HepG2 (cell line): Measurements from ENCODE around the gene SEMA3E. TPM values are rescaled to one million over a fixed set of nuclear protein-coding genes. Genes with fewer than 3 reads are reported as not detected.

Experiments
- ATAC-seq: fragments of 200-7000 bp; cut with Tn5 transposase; 3 replicates; pipeline ENCODE4 v1.9.1; 2020; ENCODE audit warnings: mild to moderate bottlenecking, moderate library complexity
- BruUV-seq: library from RNA; stranded (reverse); fragments of 400-500 nt; replicated peaks from 2 replicates; lab custom pipeline; 2021; lab: Mats Ljungman, UMichigan
- CTCF ChIA-PET: fragments of 300-600 bp; formaldehyde crosslinking; extraction: SDS; loops from one replicate; lab custom pipeline; 2021; ENCODE audit warnings: low total read pairs, inconsistent platforms, low intra/inter-chr PET ratio; lab: Yijun Ruan, JAX
- POLR2A ChIA-PET: fragments of 350-600 bp; sonication (Branson Sonifier 250); formaldehyde crosslinking; loops from one replicate; lab custom pipeline; 2020; ENCODE audit warnings: antibody characterized with exemption, inconsistent platforms; lab: Yijun Ruan, JAX
- DNase-seq: peaks from one replicate; pipeline ENCODE4 v3.0.0-alpha.2; 2015; ENCODE audit warnings: low spot score
- FAIRE-seq: peaks from 3 replicates; lab custom pipeline; 2011; peaks lifted over from hg19 to GRCh38; lab: Jason Lieb, UNC
- H2AFZ ChIP-seq: one replicate; pipeline ENCODE4 v1.6.1; 2011; ENCODE audit warnings: low read length, inconsistent platforms
- H3K27ac ChIP-seq: fragments of 300-600 bp; 3 replicates; pipeline ENCODE4 v1.8.0; 2011; ENCODE audit warnings: mixed run types, mild to moderate bottlenecking, mixed read lengths, low read length, inconsistent platforms; ENCODE audit not compliant: insufficient read depth; ENCODE audit errors: extremely low read length
- H3K27me3 ChIP-seq, 2 experiments: fragments of 200-600 bp in 1 of 2; 2 replicates in 1 of 2; 3 replicates in 1 of 2; pipeline versions ENCODE4 v1.6.0 to v1.8.0; 2011; ENCODE audit warnings: low read length in 2 of 2, mild to moderate bottlenecking in 2 of 2, moderate library complexity in 2 of 2, inconsistent platforms in 1 of 2; ENCODE audit not compliant: insufficient read depth in 2 of 2, control insufficient read depth in 1 of 2
- H3K36me3 ChIP-seq, 2 experiments: fragments of 200-600 bp in 1 of 2; replicated peaks in 1 of 2; 2 replicates in 1 of 2; 3 replicates in 1 of 2; pipeline versions ENCODE4 v1.5.1 to v1.8.0; 2011; ENCODE audit warnings: low read length in 2 of 2, inconsistent platforms in 1 of 2; ENCODE audit not compliant: insufficient read depth in 2 of 2, control insufficient read depth in 1 of 2
- H3K4me1 ChIP-seq: 2 replicates; pipeline ENCODE4 v1.5.1; 2012; ENCODE audit warnings: low read length, inconsistent platforms; ENCODE audit not compliant: insufficient read depth
- H3K4me2 ChIP-seq: 2 replicates; pipeline ENCODE4 v1.6.0; 2011; ENCODE audit warnings: low read depth, low read length, inconsistent platforms
- H3K4me3 ChIP-seq, 3 experiments: fragments of 200-600 bp in 1 of 3; sonication (generic), shearing (Covaris generic) in 1 of 3; replicated peaks in 1 of 3; 2 replicates each; pipeline ENCODE4 v1.5.1; 2011 to 2016; ENCODE audit warnings: low read length in 3 of 3, inconsistent platforms in 2 of 3, low read depth in 2 of 3, mild to moderate bottlenecking in 2 of 3, control low read depth in 1 of 3, mixed read lengths in 1 of 3; ENCODE audit not compliant: insufficient read depth in 1 of 3
- H3K79me2 ChIP-seq: one replicate; pipeline ENCODE4 v1.6.1; 2011; ENCODE audit warnings: low read length, inconsistent platforms; ENCODE audit not compliant: insufficient read depth
- H3K9ac ChIP-seq: 2 replicates; pipeline ENCODE4 v1.6.0; 2011; ENCODE audit warnings: mild to moderate bottlenecking, low read depth, low read length, inconsistent platforms; ENCODE audit not compliant: insufficient read depth
- H3K9me3 ChIP-seq: 2 replicates; pipeline ENCODE4 v1.5.1; 2012; ENCODE audit warnings: mild to moderate bottlenecking, low read length
- H4K20me1 ChIP-seq: 2 replicates; pipeline ENCODE4 v1.6.0; 2011; ENCODE audit warnings: inconsistent platforms, mild to moderate bottlenecking, low read length, moderate library complexity; ENCODE audit not compliant: insufficient read depth
- ARNT2 ChIP-seq: sonication (generic); formaldehyde crosslinking; IDR thresholded peaks from 2 replicates; pipeline ENCODE4 v1.8.0; 2022; ENCODE audit warnings: mild to moderate bottlenecking, low read depth, missing genetic modification reagents, moderate library complexity
- PHF21A ChIP-seq: sonication (generic); formaldehyde crosslinking; IDR thresholded peaks from 2 replicates; pipeline ENCODE4 v1.5.0; 2020; ENCODE audit warnings: mild to moderate bottlenecking, missing genetic modification reagents
- PHF5A ChIP-seq: IDR thresholded peaks from one replicate; pipeline ENCODE4 v1.6.1; 2018; ENCODE audit warnings: low read depth, missing genetic modification reagents; ENCODE audit not compliant: unreplicated experiment
- RFX1 ChIP-seq: fragments of 450-650 bp; IDR thresholded peaks from 2 replicates; pipeline ENCODE4 v1.6.1; 2017
- SALL2 ChIP-seq: sonication (generic); formaldehyde crosslinking; IDR thresholded peaks from 2 replicates; pipeline ENCODE4 v1.8.1; 2023; ENCODE audit warnings: mild to moderate bottlenecking, missing genetic modification reagents, inconsistent platforms
- STAG1 ChIP-seq: sonication (generic); formaldehyde crosslinking; IDR thresholded peaks from 2 replicates; pipeline ENCODE4 v1.4.0; 2020; ENCODE audit warnings: missing genetic modification reagents
- ZBTB7B ChIP-seq: sonication (generic); formaldehyde crosslinking; IDR thresholded peaks from 2 replicates; pipeline ENCODE4 v1.4.0; 2020; ENCODE audit warnings: missing genetic modification reagents
- ZFP37 ChIP-seq: sonication (generic); formaldehyde crosslinking; IDR thresholded peaks from 2 replicates; pipeline ENCODE4 v1.4.0; 2020; ENCODE audit warnings: missing genetic modification reagents, borderline replicate concordance
- ZNF234 ChIP-seq: sonication (generic); formaldehyde crosslinking; conservative IDR thresholded peaks from 2 replicates; pipeline ENCODE4 v1.5.1; 2020; ENCODE audit warnings: mild to moderate bottlenecking, missing genetic modification reagents
- ZNF354B ChIP-seq: sonication (generic); formaldehyde crosslinking; IDR thresholded peaks from 2 replicates; pipeline ENCODE4 v1.8.0; 2022; ENCODE audit warnings: mild to moderate bottlenecking, missing genetic modification reagents
- ZNF747 ChIP-seq: sonication (generic); formaldehyde crosslinking; IDR thresholded peaks from 2 replicates; pipeline ENCODE4 v1.8.1; 2023; ENCODE audit warnings: missing genetic modification reagents, mild to moderate bottlenecking, borderline replicate concordance
- WGBS: methylation state at CpG from one replicate; pipeline ENCODE4 v1.1.6; 2017; ENCODE audit warnings: low lambda C conversion rate; 5-methylcytosine and 5-hydroxymethylcytosine counted together
- in situ Hi-C: cut with HindIII; loops from 2 replicates; pipeline ENCODE4 v1.10.0; 2017; ENCODE audit warnings: low pct_unique_long_range_greater_than_20kb; ENCODE audit not compliant: extremely low pct_ligation_motif_present
- intact Hi-C: fragments of 100-400 bp; cut with micrococcal nuclease; formaldehyde crosslinking; loops from one replicate; pipeline ENCODE4 v1.10.0; 2022; ENCODE audit not compliant: unreplicated experiment
- polyA plus RNA-seq, 8 experiments: library from polyadenylated mRNA; depleted of rRNA in 3 of 8; stranded (reverse) in 7 of 8; unstranded in 1 of 8; fragments of >200 nt; fragmentation: Illumina TruSeq in 4 of 8; extraction: Trizol in 4 of 8; gene quantifications; 2 replicates each; pipeline versions ENCODE4 v1.2.1 to v1.2.3, GENCODE V29; 2011 to 2016; ENCODE audit warnings: low read depth in 4 of 8, missing spikeins in 1 of 8, mixed read lengths in 1 of 8; ENCODE audit not compliant: insufficient read depth in 1 of 8
- total RNA-seq, 5 experiments: library from RNA; depleted of rRNA; stranded (reverse); fragments of >200 nt; fragmentation: Illumina TruSeq; extraction: Trizol; gene quantifications; 2 replicates each; pipeline ENCODE4 v1.2.3, GENCODE V29; 2016; ENCODE audit warnings: low read depth in 1 of 5
- TF ChIP-seq, protein P1 (sequence below): sonication (generic); formaldehyde crosslinking; IDR thresholded peaks from 2 replicates; pipeline ENCODE4 v1.9.0; 2021; ENCODE audit warnings: mild to moderate bottlenecking, missing genetic modification reagents
- TF ChIP-seq, protein P2 (sequence below): sonication (generic); formaldehyde crosslinking; IDR thresholded peaks from 2 replicates; pipeline ENCODE4 v1.5.0; 2020; ENCODE audit warnings: mild to moderate bottlenecking, missing genetic modification reagents
- TF ChIP-seq, protein P3 (sequence below): sonication (generic); formaldehyde crosslinking; IDR thresholded peaks from 2 replicates; pipeline ENCODE4 v1.5.1; 2020; ENCODE audit warnings: missing genetic modification reagents, mild to moderate bottlenecking, borderline replicate concordance
- TF ChIP-seq, protein P4 (sequence below): sonication (generic); formaldehyde crosslinking; IDR thresholded peaks from 2 replicates; pipeline ENCODE4 v1.8.0; 2022; ENCODE audit warnings: missing genetic modification reagents, low read depth, mild to moderate bottlenecking, borderline replicate concordance

SEMA3E gene
- total and polyA plus RNA-seq, 2 of the 13 experiments (the other 11 are each of a cell fraction or from before 2014, with no cell fraction given) = not detected

DNA sequence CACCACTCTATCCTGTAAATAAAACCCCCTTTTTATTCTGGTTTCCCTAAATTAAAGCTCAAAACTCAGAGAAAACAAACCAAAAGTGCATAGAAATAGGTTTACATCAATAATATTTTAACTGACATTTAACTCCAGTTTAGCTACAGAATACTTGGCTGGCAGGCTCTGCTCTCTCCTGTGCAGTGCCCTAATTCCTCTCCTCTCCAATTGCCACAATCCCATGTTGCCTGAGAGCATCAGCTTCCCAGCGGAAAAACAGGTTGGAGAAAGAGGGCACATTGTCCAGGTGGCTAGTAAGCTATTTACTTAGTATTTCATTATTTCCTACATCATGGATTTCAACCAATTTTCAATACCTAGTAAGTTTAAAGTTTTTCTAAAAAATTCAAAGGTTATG is 8.7 kb downstream of the SEMA3E start:
- no TSS peak for BruUV-seq
- CTCF ChIA-PET = no interaction called here
- H3K4me1 ChIP-seq = no peaks in the 10 kb centered on the region
- H3K79me2 ChIP-seq = no peaks in the 10 kb centered on the region
- POLR2A ChIA-PET = no interaction called here
- no peak overlapping the region for H3K9ac ChIP-seq
- 0% methylated on average over 1 of the region's 1 CpG for WGBS
- H2AFZ ChIP-seq = no peak overlapping the region
- H3K36me3 ChIP-seq = no peaks in the 10 kb centered on the region
- no peak overlapping the region for H3K4me3 ChIP-seq
- intact Hi-C loops = no loop called here
- no peaks in the 10 kb centered on the region for H3K27me3 ChIP-seq
- H3K4me2 ChIP-seq = no peak overlapping the region
- in situ Hi-C loops = no loop called here
- no peak overlapping the region for H3K27ac ChIP-seq
- ATAC-seq (no peak), DNase-seq (no peak), FAIRE-seq (no peak)
- no peaks in the 10 kb centered on the region for H4K20me1 ChIP-seq
- no peaks in the 10 kb centered on the region for H3K9me3 ChIP-seq
- TF ChIP-seq, protein P1, sequence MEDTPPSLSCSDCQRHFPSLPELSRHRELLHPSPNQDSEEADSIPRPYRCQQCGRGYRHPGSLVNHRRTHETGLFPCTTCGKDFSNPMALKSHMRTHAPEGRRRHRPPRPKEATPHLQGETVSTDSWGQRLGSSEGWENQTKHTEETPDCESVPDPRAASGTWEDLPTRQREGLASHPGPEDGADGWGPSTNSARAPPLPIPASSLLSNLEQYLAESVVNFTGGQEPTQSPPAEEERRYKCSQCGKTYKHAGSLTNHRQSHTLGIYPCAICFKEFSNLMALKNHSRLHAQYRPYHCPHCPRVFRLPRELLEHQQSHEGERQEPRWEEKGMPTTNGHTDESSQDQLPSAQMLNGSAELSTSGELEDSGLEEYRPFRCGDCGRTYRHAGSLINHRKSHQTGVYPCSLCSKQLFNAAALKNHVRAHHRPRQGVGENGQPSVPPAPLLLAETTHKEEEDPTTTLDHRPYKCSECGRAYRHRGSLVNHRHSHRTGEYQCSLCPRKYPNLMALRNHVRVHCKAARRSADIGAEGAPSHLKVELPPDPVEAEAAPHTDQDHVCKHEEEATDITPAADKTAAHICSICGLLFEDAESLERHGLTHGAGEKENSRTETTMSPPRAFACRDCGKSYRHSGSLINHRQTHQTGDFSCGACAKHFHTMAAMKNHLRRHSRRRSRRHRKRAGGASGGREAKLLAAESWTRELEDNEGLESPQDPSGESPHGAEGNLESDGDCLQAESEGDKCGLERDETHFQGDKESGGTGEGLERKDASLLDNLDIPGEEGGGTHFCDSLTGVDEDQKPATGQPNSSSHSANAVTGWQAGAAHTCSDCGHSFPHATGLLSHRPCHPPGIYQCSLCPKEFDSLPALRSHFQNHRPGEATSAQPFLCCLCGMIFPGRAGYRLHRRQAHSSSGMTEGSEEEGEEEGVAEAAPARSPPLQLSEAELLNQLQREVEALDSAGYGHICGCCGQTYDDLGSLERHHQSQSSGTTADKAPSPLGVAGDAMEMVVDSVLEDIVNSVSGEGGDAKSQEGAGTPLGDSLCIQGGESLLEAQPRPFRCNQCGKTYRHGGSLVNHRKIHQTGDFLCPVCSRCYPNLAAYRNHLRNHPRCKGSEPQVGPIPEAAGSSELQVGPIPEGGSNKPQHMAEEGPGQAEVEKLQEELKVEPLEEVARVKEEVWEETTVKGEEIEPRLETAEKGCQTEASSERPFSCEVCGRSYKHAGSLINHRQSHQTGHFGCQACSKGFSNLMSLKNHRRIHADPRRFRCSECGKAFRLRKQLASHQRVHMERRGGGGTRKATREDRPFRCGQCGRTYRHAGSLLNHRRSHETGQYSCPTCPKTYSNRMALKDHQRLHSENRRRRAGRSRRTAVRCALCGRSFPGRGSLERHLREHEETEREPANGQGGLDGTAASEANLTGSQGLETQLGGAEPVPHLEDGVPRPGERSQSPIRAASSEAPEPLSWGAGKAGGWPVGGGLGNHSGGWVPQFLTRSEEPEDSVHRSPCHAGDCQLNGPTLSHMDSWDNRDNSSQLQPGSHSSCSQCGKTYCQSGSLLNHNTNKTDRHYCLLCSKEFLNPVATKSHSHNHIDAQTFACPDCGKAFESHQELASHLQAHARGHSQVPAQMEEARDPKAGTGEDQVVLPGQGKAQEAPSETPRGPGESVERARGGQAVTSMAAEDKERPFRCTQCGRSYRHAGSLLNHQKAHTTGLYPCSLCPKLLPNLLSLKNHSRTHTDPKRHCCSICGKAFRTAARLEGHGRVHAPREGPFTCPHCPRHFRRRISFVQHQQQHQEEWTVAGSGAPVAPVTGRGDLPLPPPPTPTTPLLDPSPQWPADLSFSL (CRISPR knock-in tag) = no peak
- TF ChIP-seq ZBTB7B (CRISPR knock-in tag) (no peak), ZNF234 (CRISPR knock-in tag) (no peak), ZNF354B (CRISPR knock-in tag) (no peak), ARNT2 (no peak), STAG1 (CRISPR knock-in tag) (no peak), PHF5A (no peak), RFX1 (no peak), SALL2 (CRISPR knock-in tag) (no peak), ZNF747 (CRISPR knock-in tag) (no peak), ZFP37 (CRISPR knock-in tag) (no peak), PHF21A (CRISPR knock-in tag) (no peak)
- TF ChIP-seq, protein P2, sequence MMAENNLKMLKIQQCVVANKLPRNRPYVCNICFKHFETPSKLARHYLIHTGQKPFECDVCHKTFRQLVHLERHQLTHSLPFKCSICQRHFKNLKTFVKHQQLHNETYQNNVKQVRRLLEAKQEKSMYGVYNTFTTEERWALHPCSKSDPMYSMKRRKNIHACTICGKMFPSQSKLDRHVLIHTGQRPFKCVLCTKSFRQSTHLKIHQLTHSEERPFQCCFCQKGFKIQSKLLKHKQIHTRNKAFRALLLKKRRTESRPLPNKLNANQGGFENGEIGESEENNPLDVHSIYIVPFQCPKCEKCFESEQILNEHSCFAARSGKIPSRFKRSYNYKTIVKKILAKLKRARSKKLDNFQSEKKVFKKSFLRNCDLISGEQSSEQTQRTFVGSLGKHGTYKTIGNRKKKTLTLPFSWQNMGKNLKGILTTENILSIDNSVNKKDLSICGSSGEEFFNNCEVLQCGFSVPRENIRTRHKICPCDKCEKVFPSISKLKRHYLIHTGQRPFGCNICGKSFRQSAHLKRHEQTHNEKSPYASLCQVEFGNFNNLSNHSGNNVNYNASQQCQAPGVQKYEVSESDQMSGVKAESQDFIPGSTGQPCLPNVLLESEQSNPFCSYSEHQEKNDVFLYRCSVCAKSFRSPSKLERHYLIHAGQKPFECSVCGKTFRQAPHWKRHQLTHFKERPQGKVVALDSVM (CRISPR knock-in tag) = no peak
- TF ChIP-seq, protein P3, sequence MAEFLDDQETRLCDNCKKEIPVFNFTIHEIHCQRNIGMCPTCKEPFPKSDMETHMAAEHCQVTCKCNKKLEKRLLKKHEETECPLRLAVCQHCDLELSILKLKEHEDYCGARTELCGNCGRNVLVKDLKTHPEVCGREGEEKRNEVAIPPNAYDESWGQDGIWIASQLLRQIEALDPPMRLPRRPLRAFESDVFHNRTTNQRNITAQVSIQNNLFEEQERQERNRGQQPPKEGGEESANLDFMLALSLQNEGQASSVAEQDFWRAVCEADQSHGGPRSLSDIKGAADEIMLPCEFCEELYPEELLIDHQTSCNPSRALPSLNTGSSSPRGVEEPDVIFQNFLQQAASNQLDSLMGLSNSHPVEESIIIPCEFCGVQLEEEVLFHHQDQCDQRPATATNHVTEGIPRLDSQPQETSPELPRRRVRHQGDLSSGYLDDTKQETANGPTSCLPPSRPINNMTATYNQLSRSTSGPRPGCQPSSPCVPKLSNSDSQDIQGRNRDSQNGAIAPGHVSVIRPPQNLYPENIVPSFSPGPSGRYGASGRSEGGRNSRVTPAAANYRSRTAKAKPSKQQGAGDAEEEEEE = no peak
- TF ChIP-seq, protein P4, sequence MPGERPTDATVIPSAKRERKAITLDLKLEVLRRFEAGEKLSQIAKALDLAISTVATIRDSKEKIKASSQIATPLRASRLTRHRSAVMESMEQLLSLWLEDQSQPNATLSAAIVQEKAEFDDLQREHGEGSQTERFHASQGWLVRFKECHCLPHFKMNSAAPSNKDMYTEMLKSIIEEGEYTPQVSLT (CRISPR knock-in tag) = no peak
